SKM-1 treated with dmso at 0.1 percent for 144 hours (cell line): ENCODE results near the gene INPP4B.

ENCODE experiments used
- DNase-seq: peaks from one replicate; lab custom pipeline; 2025; ENCODE audit not compliant: unreplicated experiment; lab: John Stamatoyannopoulos, UW

INPP4B gene

DNA sequence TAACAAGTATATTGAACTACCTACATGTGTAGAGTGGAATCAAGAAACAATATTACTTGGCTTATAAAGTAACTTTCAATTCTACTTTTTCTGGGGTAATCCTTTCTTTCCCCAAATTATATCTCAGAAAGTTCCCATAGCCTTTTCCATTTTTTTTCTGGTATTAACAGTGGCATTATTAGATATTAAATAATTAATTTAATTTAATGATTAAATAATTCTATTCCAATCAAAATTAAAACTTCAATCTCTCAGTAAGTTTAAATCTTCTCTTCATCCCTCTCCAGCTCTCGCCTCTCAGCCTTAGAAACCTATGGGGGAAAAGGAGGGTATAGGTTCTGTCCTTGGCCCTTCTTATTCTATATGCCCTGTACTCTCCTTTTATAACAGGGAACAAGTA, 262.4 kb downstream of the INPP4B start:
- DNase-seq, result no peak

- no peak for DNase-seq
Measured at GRCh38 chr4:142582340-142582739, 263.8 kb downstream of the INPP4B start.

- DNase-seq, result no peak
Measured at GRCh38 chr4:142581881-142582280, 264.2 kb downstream of the INPP4B start.

DNA sequence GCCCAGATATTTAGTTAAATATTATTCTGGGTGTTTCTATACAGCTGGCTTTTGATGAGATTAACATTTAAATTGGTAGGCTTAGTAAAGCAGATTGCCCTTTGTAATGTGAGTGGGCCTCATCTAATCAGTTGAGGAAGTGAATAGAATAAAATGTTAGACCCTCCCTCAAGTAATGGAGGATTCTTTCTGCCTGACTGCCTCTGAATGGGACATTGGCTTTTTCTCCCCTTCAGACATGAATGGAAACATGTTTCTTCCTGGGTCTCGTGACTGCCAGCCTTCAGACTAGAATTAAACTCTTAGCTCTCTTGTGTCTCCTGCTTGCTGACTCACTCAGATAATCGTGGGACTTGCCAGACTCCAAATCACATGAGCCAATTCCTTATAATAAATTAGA, 266.7 kb downstream of the INPP4B start:
- no peak for DNase-seq

- DNase-seq, result no peak
Measured at GRCh38 chr4:142574306-142574705, 271.8 kb downstream of the INPP4B start.

- DNase-seq, result no peak
Measured at GRCh38 chr4:142572071-142572470, 274.0 kb downstream of the INPP4B start.

GRCh38 chr4:142567620-142568451, 278.3 kb downstream of the INPP4B start:
- DNase-seq, result no peak

GRCh38 chr4:142567199-142567598, 278.9 kb downstream of the INPP4B start:
- no peak for DNase-seq

- DNase-seq, result no peak
Measured at GRCh38 chr4:142566777-142567176, 279.3 kb downstream of the INPP4B start.

GRCh38 chr4:142566243-142566642, 279.9 kb downstream of the INPP4B start:
- no peak for DNase-seq

DNA sequence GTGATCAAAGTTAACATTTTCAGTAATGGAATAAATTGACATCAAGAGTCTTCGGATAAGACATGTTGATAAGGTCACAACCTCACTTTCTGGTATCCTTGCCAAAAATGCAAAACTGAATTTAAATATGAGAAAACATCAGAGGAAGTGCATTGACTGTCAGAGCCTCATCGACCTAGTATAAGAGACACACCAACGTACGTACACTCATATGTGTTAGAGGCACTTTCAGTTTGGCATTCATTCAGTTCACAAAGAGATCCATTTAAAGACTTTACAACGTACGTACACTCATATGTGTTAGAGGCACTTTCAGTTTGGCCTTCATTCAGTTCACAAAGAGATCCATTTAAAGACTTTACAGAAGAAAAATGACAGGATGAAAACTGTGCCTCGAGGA, 280.3 kb downstream of the INPP4B start:
- no peak for DNase-seq

DNA sequence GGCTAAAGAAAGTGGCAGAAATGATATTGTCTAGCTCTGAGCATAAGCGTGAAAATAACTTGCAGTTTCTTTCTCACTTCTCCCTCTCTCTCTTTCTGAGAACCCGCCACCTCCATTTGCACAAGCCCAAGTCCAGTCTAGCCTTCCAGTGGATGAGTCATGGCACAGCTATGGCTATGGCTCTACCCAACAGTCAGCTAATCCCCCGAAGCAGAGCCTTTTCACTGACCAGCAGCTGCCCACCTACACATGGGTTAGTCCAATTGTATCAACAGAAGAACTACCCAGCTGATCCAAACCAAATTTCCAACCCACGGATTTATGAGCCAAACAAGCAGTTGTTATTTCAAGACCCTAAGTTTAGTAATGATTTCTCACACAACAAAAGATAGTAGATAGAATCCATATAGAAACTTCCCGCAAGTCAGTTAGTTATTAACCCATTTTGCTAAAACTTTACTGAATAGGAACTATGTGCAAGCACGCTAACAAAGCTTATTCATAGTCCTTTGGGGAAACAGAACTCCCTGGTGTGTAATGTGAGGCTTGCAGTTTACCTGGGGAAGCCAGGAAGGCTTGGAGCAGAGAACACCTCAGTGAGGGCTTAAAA, 282.3 kb downstream of the INPP4B start:
- DNase-seq, result no peak

DNA sequence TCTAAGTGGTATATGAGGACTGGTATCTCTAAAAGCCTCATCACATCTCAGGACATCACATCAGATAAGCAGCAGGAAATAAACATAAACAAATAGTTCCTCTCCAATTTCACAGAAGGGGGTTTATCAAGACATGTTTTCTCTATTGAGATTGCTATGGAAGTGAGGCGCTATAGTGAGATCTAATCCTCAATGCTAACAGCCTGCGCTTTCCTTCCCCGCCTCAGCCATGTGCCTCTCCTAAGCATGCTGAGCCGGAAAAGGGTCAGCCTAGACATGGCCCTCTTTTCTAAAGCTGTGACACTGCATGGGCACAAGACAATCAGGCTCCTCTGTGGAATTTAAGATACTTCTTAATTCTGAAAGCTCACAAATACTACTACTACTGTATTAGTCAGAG, 286.1 kb downstream of the INPP4B start:
- DNase-seq, result no peak

GRCh38 chr4:142558851-142559250, 287.2 kb downstream of the INPP4B start:
- no peak for DNase-seq

DNA sequence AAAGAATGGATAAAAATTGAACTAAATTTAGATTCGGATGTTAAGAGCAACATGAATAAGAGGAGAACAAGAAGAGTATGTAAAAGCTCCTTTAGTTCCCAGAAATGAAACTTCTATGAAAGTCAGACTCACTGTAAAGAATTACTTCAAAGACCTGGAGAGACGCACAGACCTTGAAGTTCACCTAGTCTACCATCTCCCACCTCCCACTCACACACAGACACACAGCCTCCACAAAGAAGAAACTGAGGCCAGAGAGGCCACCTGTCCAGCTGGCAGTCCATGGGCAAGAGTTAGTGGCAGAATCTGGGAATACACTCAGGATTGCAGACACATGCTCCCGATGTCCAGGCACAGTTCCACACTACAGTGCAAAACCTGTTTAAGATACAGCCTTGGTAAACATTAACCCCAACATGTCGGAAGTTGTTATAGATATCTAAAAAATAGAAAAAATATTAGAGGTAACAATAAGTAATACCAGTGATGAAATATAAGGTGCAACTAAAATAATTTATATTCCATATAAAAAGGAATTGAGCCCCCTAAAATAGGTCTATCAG, 288.8 kb downstream of the INPP4B start:
- DNase-seq, result no peak

DNA sequence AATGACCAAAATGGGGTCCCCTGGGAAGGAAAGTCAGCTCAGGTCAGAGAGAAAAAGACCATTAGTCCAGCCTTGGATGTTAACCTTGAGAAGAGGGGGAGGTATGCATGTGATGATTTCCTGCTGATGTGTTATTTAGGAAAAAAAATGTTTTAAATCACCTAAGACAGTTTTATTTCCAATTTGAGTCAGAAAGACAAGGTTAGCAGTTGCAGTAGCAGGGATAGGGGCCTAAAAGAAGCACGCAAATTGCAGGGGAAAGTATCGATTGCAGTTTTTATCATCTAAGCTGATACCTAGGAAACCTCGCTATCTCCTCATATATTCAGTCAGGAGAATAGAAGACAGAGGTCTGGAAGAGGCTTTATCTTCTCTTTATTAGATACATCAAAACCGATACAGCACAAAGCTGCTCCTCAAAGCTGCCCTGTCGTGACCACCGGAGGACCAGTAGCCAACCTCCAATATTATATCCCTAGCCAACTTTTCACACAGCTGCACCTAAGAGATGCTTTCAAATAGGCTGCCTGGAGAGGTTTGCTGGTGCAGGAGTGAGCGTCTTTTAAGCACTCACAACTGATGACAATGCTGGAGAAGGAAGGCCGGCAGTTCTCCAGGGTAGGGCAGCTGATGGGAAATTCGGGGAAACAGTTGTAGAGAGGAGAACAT, 289.4 kb downstream of the INPP4B start:
- no peak for DNase-seq

GRCh38 chr4:142556048-142556447, 290.1 kb downstream of the INPP4B start:
- no peak for DNase-seq

- DNase-seq, result no peak
Measured at GRCh38 chr4:142554412-142554811, 291.7 kb downstream of the INPP4B start.

GRCh38 chr4:142551517-142552305, 294.4 kb downstream of the INPP4B start:
- DNase-seq, result no peak

- DNase-seq, result no peak
Measured at GRCh38 chr4:142550965-142551364, 295.1 kb downstream of the INPP4B start.
